ENCODE results near the gene VCX.

The VCX gene

DNA sequence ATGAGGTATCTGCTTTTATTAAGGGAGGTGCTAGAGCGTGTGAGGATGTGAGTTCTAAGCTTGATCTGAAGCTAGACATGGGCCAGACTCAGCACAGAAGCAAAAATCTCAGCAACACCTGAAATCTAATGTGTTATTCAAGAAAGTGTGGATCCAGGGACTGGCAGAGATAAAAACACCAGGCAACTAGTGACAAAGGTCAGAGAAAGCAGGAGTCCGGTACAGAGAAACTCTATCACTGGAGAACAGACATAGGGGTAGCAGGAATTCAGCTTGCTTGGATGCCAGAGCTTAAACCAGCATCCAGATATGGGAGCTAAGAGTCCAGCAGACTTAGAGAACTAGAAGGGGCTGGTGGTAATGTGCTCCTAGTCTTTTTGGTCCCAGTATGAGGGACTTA, 34.0 kb downstream of the VCX start:
- H3K27ac ChIP-seq: no peak overlapping the region
- no peak for TF ChIP-seq ZFX (IDR thresholded peaks at IDR 0.05)
- TF ChIP-seq, protein P1, sequence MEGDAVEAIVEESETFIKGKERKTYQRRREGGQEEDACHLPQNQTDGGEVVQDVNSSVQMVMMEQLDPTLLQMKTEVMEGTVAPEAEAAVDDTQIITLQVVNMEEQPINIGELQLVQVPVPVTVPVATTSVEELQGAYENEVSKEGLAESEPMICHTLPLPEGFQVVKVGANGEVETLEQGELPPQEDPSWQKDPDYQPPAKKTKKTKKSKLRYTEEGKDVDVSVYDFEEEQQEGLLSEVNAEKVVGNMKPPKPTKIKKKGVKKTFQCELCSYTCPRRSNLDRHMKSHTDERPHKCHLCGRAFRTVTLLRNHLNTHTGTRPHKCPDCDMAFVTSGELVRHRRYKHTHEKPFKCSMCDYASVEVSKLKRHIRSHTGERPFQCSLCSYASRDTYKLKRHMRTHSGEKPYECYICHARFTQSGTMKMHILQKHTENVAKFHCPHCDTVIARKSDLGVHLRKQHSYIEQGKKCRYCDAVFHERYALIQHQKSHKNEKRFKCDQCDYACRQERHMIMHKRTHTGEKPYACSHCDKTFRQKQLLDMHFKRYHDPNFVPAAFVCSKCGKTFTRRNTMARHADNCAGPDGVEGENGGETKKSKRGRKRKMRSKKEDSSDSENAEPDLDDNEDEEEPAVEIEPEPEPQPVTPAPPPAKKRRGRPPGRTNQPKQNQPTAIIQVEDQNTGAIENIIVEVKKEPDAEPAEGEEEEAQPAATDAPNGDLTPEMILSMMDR (conservative IDR thresholded peaks at IDR 0.05): no peak

DNA sequence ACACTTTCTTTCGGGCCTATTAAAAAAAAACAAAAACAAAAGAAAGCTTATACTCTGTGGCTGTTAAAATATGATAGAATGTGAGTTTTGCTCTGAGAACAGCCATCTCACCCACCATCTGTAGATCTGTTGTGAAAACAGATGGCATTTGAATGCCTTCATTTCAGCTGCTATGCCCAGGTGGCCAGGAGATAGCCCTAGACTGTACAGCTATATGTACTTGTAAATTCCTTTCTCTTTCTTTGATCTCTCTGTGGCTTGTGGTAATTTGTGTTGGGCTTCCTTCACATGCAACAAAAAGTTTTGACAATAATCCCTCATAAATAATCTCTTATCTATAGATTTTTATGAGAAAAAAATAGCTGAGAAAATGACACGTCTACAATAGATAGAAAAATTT, 46.2 kb downstream of the VCX start:
- no peak overlapping the region for H3K27ac ChIP-seq
- TF ChIP-seq, protein P1 (conservative IDR thresholded peaks at IDR 0.05): no peak
- TF ChIP-seq ZFX (IDR thresholded peaks at IDR 0.05): no peak

DNA sequence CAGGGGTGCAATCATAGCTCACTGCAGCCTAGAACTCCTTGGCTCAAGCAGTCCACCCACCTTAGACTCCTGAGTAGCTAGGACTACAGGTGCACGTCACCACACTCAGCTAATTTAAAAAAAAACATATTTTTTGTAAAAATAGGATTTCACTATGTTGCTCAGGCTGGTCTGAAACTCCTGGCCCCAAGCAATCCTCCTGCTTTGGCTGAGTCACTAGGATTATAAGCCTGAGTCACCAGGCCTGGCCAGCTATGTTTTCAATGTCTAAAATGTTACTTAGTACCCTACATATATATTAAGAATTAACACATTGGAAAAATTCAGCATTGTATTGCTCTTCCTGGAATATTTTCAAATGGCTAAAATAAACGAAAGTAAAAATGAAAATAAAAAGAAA, 46.7 kb downstream of the VCX start:
- no peak for TF ChIP-seq ZFX (IDR thresholded peaks at IDR 0.05)
- TF ChIP-seq, protein P1 (conservative IDR thresholded peaks at IDR 0.05): no peak
- H3K27ac ChIP-seq: no peak overlapping the region

DNA sequence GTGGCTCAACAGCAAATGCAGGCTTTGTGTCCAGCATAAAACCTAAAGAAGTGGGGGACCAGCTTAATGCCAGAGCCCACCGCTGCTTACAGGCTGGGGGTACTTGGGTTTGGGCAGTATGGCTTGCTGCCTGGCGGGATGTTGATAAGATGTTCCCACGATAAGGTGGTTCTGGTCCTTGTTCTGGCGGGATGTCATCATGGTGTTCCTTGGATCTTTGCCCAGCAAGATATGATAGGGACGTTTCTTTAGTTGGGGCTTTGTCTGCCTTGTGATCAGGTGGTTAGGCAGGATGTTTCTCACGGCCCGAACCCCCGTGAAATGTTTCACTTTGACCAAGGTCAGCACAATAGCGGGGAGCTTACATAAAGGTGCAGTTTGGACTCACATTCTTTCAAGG, 49.0 kb downstream of the VCX start:
- TF ChIP-seq, protein P1 (conservative IDR thresholded peaks at IDR 0.05): no peak
- no peak for TF ChIP-seq ZFX (IDR thresholded peaks at IDR 0.05)
- no peak overlapping the region for H3K27ac ChIP-seq

All from C4-2B (cell line).